DOHH2 (cell line): ENCODE results near the gene PDE1C.

ENCODE experiments used
- EZH2phosphoT487 ChIP-seq: fragments of 200-600 bp; sonication (generic); IDR thresholded peaks from 2 replicates; pipeline ENCODE4 v1.6.1; 2017; ENCODE audit warnings: borderline replicate concordance, mild to moderate bottlenecking, antibody characterized with exemption, low read length, moderate library complexity, mixed read lengths
- TF ChIP-seq, protein P1 (sequence below): fragments of 200-600 bp; sonication (generic); IDR thresholded peaks from one replicate; pipeline ENCODE4 v1.5.1; 2014; ENCODE audit warnings: antibody characterized with exemption, mild to moderate bottlenecking, low read depth, low read length; ENCODE audit not compliant: poor library complexity, severe bottlenecking

GRCh38 chr7:31710171-31710570 lies 360.0 kb downstream of the PDE1C start:
- TF ChIP-seq, protein P1, sequence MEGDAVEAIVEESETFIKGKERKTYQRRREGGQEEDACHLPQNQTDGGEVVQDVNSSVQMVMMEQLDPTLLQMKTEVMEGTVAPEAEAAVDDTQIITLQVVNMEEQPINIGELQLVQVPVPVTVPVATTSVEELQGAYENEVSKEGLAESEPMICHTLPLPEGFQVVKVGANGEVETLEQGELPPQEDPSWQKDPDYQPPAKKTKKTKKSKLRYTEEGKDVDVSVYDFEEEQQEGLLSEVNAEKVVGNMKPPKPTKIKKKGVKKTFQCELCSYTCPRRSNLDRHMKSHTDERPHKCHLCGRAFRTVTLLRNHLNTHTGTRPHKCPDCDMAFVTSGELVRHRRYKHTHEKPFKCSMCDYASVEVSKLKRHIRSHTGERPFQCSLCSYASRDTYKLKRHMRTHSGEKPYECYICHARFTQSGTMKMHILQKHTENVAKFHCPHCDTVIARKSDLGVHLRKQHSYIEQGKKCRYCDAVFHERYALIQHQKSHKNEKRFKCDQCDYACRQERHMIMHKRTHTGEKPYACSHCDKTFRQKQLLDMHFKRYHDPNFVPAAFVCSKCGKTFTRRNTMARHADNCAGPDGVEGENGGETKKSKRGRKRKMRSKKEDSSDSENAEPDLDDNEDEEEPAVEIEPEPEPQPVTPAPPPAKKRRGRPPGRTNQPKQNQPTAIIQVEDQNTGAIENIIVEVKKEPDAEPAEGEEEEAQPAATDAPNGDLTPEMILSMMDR, result no peak
- TF ChIP-seq EZH2phosphoT487, result no peak
